ENCODE measurements around the gene ATP6V0E1. TPM values are rescaled to one million over a fixed set of nuclear protein-coding genes. Genes with fewer than 3 reads are reported as not detected.
"Not testable (repeated sequence)": the region's sequence is repeated elsewhere in the genome, so short reads cannot be mapped to it uniquely, and the experiment has no call there.

The ATP6V0E1 gene
- total RNA-seq, 1 experiment from 2014 or later = 332 TPM

DNA sequence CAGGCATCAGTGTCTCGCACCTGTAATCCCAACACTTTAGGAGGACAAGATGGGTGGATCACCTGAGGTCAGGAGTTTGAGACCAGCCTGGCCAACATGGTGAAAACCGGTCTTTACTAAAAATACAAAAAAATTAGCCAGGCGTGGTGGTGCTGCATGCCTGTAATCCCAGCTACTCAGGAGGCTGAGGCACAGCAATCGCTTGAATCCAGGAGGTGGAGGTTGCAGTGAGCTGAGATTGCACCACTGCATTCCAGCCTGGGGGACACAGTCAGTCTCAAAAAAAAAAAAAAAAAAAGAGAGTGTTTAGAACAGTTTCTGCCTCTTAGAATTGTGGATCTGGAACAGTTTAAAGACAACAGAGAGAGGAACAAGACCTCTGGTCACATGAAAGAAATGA lies 92.9 kb downstream of the ATP6V0E1 start:
- H3K9me3 ChIP-seq (ENCODE audit: control insufficient read depth, insufficient read depth, low read depth, low read length); H3K36me3 ChIP-seq (ENCODE audit: control insufficient read depth, insufficient read depth, low read length); intact Hi-C loops (cut with micrococcal nuclease; ENCODE audit: unreplicated experiment); BruUV-seq (replicated peaks); H3K4me1 ChIP-seq (ENCODE audit: control insufficient read depth, insufficient read depth, low read length); ATAC-seq; H3K27ac ChIP-seq (ENCODE audit: low read length); H3K4me3 ChIP-seq (ENCODE audit: low read depth in 2 of 2, low read length in 2 of 2); POLR2A ChIA-PET; H3K27me3 ChIP-seq (ENCODE audit: control insufficient read depth, insufficient read depth, low read length); DNase-seq (ENCODE audit: low read depth, low spot score); in situ Hi-C loops (cut with HindIII; ENCODE audit: low pct_unique_long_range_greater_than_20kb, low sequenced_read_pairs): not testable (repeated sequence)
- CTCF ChIA-PET = interaction anchor here (0.7 kb wide), 1 partner anchor 356 kb away, joined by 6 read pairs; no protein-coding TSS in a partner anchor

DNA sequence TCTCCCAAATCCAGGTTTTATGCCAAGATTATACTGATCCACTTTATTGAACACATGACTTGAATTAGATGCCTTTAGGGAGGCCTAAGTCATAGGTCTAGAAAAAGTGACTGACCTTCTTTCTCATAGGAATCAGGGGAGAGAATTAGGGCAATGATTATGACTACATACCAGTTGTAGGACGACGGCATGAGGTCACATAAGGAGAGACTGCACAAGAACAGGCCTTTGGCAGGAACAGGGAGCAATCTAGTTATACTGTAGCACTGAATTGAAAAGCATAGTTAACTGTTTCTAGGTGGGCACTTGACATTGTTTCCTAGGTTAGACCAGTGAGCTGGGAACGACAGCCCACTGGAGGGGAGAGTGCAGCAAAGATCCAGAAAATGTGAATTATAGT lies 95.3 kb downstream of the ATP6V0E1 start:
- in situ Hi-C loops (cut with HindIII; ENCODE audit: low pct_unique_long_range_greater_than_20kb, low sequenced_read_pairs) = no loop called here
- CTCF ChIA-PET = no interaction called here

More for the DNA sequence above, 95.3 kb downstream of the ATP6V0E1 start:
- Histone ChIP-seq H3K36me3 (ENCODE audit: control insufficient read depth, insufficient read depth, low read length) (no peaks in the 10 kb centered on the region), H3K9me3 (ENCODE audit: control insufficient read depth, insufficient read depth, low read depth, low read length) (no peaks in the 10 kb centered on the region), H3K27me3 (ENCODE audit: control insufficient read depth, insufficient read depth, low read length) (no peaks in the 10 kb centered on the region), H3K4me1 (ENCODE audit: control insufficient read depth, insufficient read depth, low read length) (no peaks in the 10 kb centered on the region), H3K4me3 (ENCODE audit: low read depth in 2 of 2, low read length in 2 of 2) (no peak overlapping the region), H3K27ac (ENCODE audit: low read length) (no peak overlapping the region)
- TF ChIP-seq TCF7L2 (IDR thresholded peaks at IDR 0.05; ENCODE audit: low read depth, low read length) (no peak), POLR2AphosphoS5 (IDR thresholded peaks at IDR 0.05; ENCODE audit: low read depth, low read length) (no peak), SIN3A (IDR thresholded peaks at IDR 0.05; ENCODE audit: borderline replicate concordance, insufficient read depth, low read depth, low read length) (no peak)
- TF ChIP-seq, protein P1, sequence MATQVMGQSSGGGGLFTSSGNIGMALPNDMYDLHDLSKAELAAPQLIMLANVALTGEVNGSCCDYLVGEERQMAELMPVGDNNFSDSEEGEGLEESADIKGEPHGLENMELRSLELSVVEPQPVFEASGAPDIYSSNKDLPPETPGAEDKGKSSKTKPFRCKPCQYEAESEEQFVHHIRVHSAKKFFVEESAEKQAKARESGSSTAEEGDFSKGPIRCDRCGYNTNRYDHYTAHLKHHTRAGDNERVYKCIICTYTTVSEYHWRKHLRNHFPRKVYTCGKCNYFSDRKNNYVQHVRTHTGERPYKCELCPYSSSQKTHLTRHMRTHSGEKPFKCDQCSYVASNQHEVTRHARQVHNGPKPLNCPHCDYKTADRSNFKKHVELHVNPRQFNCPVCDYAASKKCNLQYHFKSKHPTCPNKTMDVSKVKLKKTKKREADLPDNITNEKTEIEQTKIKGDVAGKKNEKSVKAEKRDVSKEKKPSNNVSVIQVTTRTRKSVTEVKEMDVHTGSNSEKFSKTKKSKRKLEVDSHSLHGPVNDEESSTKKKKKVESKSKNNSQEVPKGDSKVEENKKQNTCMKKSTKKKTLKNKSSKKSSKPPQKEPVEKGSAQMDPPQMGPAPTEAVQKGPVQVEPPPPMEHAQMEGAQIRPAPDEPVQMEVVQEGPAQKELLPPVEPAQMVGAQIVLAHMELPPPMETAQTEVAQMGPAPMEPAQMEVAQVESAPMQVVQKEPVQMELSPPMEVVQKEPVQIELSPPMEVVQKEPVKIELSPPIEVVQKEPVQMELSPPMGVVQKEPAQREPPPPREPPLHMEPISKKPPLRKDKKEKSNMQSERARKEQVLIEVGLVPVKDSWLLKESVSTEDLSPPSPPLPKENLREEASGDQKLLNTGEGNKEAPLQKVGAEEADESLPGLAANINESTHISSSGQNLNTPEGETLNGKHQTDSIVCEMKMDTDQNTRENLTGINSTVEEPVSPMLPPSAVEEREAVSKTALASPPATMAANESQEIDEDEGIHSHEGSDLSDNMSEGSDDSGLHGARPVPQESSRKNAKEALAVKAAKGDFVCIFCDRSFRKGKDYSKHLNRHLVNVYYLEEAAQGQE (IDR thresholded peaks at IDR 0.05; ENCODE audit: insufficient read depth in 1 of 2, low read depth in 2 of 2, low read length in 1 of 2) = no peak
- TF ChIP-seq, protein P2, sequence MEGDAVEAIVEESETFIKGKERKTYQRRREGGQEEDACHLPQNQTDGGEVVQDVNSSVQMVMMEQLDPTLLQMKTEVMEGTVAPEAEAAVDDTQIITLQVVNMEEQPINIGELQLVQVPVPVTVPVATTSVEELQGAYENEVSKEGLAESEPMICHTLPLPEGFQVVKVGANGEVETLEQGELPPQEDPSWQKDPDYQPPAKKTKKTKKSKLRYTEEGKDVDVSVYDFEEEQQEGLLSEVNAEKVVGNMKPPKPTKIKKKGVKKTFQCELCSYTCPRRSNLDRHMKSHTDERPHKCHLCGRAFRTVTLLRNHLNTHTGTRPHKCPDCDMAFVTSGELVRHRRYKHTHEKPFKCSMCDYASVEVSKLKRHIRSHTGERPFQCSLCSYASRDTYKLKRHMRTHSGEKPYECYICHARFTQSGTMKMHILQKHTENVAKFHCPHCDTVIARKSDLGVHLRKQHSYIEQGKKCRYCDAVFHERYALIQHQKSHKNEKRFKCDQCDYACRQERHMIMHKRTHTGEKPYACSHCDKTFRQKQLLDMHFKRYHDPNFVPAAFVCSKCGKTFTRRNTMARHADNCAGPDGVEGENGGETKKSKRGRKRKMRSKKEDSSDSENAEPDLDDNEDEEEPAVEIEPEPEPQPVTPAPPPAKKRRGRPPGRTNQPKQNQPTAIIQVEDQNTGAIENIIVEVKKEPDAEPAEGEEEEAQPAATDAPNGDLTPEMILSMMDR (IDR thresholded peaks at IDR 0.05) = no peak
- no TSS peak for BruUV-seq (replicated peaks)
- ATAC-seq (no peak), DNase-seq (ENCODE audit: low read depth, low spot score) (no peak)
- intact Hi-C loops (cut with micrococcal nuclease; ENCODE audit: unreplicated experiment) = no loop called here
- POLR2A ChIA-PET = interaction anchor here (0.5 kb wide), 1 partner anchor 111 kb away, joined by 3 read pairs; no protein-coding TSS in a partner anchor

Other genes starting within 250 kb of the ATP6V0E1 start
- gene DUSP1, start 212.6 kb upstream of the ATP6V0E1 start, total RNA-seq (2021; ENCODE audit: unreplicated experiment) = 79.9 TPM
- 206 TPM for gene ERGIC1, start 149.5 kb upstream of the ATP6V0E1 start, total RNA-seq (2021; ENCODE audit: unreplicated experiment)
- 49.8 TPM for gene RPL26L1, start 24.3 kb upstream of the ATP6V0E1 start, total RNA-seq (2021; ENCODE audit: unreplicated experiment)
- gene CREBRF, start 72.6 kb downstream of the ATP6V0E1 start, total RNA-seq (2021; ENCODE audit: unreplicated experiment) = 9.0 TPM
- 12.3 TPM for gene BNIP1, start 160.8 kb downstream of the ATP6V0E1 start, total RNA-seq (2021; ENCODE audit: unreplicated experiment)